HG02571 (cell line): ENCODE measurements around the gene SNAP91.
"Not testable (repeated sequence)": the region's sequence is repeated elsewhere in the genome, so short reads cannot be mapped to it uniquely, and the experiment has no call there.

Source experiments
- ATAC-seq: cut with Tn5 transposase; IDR thresholded peaks from one replicate; pipeline ENCODE4 v1.9.1; 2021; ENCODE audit warnings: mild to moderate bottlenecking, moderate library complexity; ENCODE audit not compliant: unreplicated experiment

SNAP91 gene, protein sequence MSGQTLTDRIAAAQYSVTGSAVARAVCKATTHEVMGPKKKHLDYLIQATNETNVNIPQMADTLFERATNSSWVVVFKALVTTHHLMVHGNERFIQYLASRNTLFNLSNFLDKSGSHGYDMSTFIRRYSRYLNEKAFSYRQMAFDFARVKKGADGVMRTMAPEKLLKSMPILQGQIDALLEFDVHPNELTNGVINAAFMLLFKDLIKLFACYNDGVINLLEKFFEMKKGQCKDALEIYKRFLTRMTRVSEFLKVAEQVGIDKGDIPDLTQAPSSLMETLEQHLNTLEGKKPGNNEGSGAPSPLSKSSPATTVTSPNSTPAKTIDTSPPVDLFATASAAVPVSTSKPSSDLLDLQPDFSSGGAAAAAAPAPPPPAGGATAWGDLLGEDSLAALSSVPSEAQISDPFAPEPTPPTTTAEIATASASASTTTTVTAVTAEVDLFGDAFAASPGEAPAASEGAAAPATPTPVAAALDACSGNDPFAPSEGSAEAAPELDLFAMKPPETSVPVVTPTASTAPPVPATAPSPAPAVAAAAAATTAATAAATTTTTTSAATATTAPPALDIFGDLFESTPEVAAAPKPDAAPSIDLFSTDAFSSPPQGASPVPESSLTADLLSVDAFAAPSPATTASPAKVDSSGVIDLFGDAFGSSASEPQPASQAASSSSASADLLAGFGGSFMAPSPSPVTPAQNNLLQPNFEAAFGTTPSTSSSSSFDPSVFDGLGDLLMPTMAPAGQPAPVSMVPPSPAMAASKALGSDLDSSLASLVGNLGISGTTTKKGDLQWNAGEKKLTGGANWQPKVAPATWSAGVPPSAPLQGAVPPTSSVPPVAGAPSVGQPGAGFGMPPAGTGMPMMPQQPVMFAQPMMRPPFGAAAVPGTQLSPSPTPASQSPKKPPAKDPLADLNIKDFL

DNA sequence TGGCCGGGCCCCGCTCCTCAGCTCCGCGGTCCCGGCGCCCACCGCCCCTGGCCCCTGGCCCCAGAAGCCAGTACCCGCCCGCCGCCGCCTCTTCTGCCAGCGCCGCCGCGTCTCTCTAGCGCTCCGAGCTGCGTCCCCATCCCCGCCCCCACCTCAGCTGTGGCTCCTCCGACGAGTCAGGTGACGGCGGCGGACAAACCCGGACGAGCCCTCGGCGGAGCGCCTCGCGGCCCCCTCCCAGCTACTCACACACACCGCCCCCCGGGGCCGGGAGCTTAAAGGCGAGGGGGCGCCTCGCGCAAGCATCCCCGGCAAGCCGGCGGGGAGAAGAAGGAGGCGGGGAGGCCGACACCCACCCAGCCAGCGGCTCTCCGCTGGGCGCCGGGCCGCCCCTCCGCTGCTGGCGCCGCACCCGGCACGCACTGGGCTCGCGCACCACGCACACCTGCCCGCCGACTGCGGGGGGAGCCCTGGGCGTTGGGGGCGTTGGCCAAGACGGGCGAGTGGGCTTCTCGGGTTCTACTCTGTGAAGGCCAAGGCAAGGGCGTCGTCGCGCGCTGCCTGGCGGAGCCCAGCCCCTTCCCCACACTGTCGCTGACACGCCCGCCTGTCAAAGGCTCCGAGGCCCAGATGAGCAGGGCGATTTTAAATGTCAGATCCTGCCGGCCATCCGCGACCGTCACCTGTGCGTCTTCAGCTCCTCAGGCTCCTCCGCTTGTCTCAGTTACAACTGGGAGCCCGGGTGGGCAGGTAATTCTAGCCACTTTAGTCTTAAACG is at the start of gene SNAP91:
Gene SNAP91 (minus strand): TSS at position 132 of the 778 bp plus-strand sequence. CDS start 1,174 bp downstream, outside the sequence.
- no peak for ATAC-seq

DNA sequence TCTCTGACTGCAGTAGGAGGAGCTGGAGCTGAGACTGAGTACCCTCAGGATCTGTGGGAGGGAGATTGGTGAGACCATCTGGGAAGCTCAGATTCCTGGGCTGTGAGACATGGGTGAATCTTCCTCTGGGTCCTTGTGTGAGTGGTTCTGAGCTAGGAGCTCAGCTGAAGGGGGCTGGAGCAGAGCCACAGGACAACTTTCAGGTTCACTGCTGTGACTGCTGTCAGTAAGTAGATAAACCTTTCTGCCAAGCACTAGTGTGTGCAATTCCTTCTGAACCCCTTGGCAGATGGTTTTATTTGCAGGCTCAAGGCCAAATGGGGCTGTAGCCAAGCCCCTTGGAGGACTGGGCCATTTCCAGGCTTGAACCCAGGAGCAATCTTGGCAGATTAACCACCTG is 49.6 kb upstream of the SNAP91 start:
- ATAC-seq, result no peak

DNA sequence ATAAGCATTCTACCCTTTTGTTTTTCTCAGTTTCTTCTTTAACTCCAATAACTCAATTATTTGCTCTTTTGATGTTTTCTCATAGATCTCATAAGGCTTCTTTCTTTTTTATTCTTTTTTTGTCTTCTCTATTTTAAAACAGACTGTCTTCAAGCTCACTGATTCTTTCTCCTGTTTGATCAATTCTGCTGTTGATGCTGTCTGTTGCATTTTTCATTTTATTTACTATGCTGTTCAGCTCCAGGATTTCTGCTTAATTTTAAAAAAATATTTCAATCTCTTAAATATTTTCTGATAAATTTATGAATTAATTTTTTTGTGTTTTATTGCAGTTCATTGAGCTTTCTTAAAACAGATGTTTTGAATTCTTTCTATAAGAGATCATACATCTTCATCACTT is 48.1 kb upstream of the SNAP91 start:
- no peak for ATAC-seq

DNA sequence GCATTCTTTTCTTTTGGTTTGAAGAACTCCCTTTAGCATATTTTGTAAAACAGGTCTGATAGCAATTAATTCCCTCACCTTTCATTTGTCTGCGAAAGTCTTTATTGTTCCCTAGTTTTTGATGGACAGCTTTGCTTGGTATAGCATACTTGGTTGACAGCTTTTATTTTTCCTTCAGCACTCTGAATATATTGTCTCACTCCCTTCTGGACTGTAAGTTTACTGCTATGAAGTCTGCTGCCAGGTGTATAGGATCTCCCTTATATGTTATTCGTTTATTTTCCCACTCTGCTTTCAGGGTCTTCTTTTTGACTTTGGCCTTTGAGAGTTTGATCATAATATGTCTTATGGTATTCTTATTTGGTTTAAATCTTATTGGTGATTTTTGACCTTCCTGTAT is 47.7 kb upstream of the SNAP91 start:
- ATAC-seq, result no peak

DNA sequence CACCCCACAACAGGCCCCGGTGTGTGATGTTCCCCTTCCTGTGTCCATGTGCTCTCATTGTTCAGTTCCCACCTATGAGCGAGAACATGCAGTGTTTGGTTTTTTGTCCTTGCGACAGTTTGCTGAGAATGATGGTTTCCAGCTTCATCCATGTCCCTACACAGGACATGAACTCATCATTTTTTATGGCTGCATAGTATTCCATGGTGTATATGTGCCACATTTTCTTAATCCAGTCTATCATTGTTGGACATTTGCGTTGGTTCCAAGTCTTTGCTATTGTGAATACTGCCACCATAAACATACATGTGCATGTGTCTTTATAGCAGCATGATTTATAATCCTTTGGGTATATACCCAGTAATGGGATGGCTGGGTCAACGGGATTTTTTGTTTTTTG is 43.5 kb upstream of the SNAP91 start:
- not testable (repeated sequence) for ATAC-seq

DNA sequence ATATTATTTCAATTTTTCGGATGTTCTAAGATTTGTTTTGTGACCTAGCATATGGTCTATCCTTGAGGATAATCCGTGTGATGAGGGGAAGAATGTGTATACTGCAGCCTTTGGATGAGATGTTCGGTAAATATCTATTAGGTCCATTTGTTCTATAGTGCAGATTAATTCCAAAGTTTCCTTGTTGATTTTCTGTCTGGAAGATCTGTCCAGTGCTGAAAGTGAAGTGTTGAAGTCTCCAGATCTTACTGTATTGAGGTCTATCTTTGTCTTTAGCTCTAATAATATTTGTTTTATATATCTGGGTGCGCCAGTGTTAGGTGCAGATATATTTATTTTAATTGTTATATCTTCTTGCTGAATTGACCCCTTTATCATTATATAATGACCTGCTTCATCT is 32.2 kb upstream of the SNAP91 start:
- ATAC-seq, result no peak

DNA sequence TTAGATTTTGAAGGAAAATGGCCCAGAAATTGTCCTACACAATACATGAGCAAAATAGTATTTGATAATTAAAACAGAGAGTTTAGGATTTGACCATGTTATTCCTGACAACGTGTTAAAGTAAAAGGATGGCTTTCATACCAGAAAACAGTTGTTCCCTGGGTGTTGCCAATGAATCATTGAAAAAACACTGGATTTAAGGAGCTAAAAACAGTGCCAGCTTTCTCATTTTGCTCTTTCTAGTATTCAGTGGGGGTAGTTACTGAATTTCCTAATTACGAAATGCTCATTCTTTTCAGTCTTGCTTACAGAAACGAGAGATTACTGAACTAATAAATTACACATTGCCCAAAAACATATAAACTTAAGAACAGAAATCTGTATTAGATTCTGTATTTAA is 26.6 kb upstream of the SNAP91 start:
- no peak for ATAC-seq

DNA sequence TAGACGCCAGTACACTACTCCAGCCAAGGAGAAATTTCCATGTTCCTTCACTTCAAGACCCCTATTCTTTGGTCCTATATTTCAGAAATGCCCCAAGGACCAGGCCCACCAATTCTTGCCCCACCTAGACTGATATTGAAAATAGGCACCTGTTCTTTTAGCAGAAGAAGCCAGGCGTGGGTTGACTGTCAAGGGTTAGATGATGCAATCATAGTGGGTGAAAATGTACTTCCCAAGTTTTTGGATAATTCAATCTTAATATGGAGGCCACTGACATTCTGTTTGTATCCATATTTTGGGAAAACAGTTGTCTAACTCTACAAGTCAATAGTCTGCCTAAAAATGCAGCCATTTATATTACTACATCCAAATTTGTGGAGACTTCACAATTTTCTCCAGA is 21.0 kb upstream of the SNAP91 start:
- ATAC-seq, result no peak

DNA sequence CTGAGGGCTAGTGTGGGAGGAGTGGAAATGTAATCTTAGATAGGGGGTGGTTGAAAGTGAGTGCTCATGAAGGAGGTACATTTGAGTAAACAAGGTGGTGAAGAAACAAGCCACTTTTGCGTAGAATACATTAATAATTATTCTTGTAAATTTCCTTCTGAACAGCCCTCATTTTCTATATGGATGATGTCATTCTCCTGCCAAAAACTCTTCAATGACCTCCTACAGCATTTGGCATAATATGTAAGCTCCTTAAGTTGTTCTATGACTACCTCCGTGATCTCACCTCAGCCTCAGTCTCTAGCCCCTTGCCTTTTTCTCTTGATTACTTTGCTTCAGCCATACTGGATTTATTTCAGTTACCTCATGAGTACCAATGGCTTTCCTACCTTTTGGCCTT is 14.0 kb upstream of the SNAP91 start:
- ATAC-seq, result no peak

DNA sequence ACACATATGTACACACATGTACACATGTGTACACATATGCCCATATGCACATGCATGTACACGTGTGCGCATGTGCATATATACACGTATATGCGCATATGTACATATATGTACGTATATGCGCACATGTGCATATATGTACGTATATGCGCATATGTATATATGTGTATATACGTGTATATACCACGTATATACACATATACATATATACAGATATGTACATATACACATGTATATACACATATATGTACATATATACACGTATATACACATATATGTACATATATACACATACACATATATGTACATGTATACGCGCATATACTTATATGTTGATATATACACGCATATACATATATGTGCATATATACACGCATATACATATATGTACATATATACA is 8.9 kb upstream of the SNAP91 start:
- ATAC-seq, result no peak

DNA sequence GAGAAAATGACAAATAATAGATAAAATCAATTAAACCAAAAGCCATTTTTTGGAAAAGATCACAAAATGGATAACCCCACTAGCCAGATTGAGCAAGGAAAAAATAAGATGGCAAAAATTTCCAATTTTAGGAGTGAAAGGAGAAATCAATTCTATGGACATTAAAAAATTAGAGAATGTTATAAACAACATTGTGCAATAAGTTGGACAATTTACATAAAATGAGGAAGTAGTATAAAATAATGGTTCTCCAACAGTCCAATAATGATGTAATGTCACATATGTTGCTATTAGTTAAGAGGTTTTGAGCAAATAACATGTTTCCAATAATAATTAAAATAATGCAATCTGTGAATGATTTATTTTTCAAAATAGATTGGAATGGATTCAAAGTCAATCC is 3.1 kb upstream of the SNAP91 start:
- ATAC-seq, result no peak

DNA sequence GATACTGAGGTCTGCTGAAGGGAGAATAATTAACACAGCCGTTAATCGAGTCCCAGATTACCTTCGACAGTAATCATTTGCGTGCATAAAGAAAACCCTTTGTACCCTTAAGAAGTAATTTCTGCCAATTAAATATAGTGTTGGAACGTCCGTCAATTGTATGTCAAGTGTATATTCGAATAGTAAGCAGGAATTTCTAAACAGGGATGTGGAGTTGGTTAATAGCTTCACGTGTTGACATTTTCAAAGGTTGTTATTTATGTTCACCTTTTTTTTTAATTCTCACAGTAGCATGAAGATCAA is 798 bp upstream of the SNAP91 start:
- ATAC-seq, result no peak

DNA sequence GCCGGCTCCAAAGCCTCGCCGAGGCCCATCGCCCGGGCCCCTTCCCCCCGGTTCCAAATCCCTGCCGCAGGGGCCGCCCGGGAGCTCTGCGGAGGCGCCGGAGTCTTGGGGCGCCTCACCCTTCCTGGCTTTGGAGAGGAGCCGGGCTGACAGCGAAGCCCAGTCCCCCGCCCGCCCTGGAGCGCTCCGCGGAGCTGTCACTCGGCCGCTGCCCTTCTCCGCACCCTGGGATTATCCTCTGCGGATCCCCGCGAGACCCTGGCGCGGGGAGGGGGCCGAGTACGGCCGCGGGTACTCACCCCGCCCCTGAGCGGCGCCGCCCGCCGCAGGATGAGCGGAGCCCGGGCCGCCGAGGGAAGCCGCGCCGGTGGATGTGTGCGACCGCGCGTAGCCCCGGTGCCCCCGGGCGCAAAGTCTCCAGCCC is 343 bp downstream of the SNAP91 start:
- no peak for ATAC-seq

DNA sequence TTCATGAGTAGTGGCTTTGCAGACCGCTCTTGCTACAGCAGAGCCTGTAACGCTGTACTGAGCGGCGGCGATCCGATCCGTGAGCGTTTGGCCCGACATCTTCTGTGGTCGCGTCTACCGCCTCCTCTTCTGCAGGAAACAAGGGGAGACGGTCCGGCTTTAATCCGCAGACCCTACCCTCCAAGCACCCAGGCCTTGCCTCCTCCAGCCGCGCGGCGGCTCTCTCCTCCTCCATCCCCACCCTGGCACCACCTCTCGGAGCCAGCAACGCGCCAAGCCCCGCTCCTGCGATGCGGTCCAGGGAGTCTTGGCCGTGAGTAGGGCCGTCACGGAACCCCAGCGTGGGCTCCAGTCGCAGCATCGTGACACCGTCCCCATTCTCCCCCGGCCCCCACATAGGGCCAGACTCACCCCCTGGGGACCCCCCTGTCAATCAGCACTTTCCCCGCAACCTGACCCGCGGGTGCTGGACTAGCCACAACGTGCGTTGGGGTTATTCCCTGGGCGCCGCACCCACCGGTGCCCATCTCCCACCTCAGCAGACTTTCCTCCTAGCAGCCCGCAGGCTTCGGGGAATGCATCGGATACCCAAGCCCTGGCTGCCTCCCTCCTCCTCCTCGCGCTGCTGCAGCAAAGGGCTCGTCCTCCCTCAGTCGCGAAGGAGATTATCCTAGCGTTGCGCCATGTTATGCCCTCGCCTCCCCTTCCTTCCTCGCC is 914 bp downstream of the SNAP91 start:
- ATAC-seq, result no peak

DNA sequence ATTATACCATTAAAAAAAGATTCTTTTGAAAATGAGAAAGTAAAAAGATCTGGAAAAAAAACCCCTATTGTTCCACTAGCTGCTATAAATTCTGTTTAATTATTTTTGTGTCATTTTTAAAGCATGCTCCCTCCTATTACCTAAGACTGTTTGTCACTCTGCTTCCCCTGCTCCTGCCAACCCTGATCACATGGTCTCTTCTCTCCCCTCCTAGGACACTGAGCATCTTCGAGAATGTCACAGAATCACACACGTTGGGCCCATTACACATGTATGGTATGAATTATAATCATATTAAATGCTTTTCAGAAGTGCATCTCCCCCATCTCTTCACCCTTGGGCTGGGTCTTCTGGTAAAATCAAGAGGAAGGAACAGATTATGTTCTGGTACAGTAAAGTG is 6.2 kb downstream of the SNAP91 start:
- ATAC-seq, result no peak

DNA sequence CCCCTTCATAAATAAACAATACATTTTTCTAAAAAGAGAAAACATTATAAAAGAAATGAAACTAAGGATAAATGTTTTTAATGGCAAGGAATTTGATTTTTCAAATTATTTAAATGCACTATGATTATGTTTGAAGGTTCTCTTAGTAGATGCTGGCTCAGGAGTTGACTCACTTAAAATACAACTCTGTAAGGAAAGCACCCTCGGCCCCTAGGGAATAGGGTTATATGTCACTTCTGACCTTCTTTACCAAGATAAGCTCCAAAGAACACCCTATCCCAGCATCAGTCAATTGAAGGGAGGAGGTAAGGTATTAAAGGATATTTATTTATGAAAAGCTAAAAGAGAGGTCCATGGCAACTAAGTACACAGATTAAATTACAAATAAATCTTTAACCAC is 6.8 kb downstream of the SNAP91 start:
- no peak for ATAC-seq

DNA sequence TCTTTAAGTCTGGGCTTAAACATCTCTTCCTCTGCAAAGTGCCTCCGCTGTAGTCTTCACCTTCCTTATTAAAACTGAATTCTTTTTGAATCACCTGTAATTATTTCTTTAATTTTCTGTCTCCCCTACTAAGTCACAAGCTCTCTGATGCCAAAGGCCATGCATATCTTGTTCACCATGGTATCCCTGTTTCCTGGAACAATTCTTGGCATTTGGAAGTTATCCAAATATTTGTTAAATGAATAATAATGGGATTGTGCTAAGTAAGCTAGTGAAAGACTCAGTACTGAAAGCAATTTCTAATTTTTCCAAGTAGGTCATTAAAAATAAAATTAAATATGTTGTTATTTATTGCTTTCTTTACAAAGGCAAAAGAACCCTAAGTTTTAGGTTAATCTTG is 12.2 kb downstream of the SNAP91 start:
- no peak for ATAC-seq

DNA sequence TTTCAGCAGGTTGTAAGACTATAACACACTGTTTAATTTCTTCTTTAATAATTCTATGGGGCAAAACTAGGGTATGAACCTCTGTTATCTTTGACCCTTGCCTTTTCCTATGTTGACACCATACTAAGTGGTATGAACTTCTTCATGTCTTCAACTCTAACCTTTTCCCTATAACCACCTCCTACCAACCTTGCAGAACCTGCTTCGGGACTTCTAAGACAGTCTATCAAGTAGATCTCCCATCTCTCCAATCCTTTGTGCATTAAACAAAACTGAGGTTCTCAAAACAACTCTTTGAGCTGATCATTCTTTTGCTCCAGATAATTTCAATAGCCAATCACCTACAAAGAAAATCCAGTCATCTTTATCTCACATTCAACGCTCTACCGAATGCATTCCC is 23.4 kb downstream of the SNAP91 start:
- no peak for ATAC-seq

DNA sequence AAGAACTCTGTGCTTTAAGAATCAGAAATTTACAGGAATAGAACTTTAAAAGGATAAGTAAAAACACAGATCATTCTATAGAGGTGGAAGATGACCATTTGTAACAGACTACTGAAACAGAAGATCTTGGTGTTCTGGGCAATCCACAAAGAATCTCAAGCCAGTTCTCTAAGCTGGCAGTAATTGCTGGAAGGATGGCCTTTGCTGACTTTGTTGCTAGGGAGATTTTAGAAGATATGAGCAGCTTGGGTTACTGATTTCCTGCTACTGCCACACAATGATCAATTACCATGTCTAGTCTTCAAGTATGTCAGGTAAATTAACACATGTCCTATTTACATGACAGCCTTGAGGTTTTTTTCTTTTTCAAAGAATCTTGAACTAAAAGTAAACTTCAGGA is 31.1 kb downstream of the SNAP91 start:
- no peak for ATAC-seq

DNA sequence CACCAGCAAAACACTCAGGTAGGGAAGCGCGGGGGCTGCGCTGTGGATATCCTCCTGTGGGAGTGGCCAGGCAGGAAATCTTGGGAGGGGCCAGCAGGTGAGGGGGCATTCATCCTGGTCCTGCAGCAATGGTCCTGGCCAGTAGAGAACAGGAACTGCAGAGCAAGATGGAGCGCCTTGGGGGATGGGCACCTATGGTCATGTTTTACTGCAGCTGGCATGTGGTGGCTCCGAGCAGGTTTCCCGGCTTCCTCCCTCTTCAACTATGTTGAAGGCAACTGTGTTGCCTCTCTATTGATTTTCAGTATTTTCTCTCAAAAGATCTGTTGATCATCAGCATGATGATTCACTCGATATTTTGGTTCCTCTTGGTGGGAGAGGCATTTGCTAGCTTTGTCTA is 70.9 kb downstream of the SNAP91 start:
- ATAC-seq, result no peak

DNA sequence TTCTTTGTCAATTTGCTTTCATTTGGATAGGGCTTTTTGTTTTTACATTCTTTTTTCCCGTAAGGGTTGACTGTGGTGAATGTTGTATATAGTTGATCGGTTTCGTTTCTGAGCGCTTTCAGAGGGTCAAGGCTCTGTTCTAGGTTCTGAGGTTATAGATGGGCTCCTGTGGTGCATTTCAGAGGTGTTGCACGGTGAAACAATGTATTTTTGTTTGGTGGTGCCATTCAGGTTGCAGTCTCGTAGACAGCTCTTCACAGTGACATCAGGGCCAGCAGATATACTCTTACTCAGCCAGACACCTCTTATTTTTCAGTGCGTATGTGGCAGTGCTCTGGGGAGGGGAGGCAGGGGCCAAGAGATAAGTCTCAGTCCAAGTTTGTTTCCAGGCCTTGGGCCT is 72.1 kb downstream of the SNAP91 start:
- ATAC-seq, result no peak
